Left lobe of liver (tissue), 2 donors: Measurements from ENCODE around the gene TWIST1. TPM values are rescaled to one million over a fixed set of nuclear protein-coding genes. Genes with fewer than 3 reads are reported as not detected.

Source experiments
- ATAC-seq: fragments of 200-7000 bp; cut with Tn5 transposase; one replicate; pipeline ENCODE4 v1.9.1; 2020; ENCODE audit warnings: mild to moderate bottlenecking, moderate library complexity
- DNase-seq: peaks from one replicate; pipeline ENCODE4 v3.0.0-alpha.2; 2020; ENCODE audit warnings: low spot score
- total RNA-seq: library from RNA; stranded (reverse); gene quantifications from one replicate; pipeline ENCODE4 v1.2.1, GENCODE V29; 2021
- donor health status: DM: no; HTN: no; CAD: no; lungs with moderate emphysema.
- donor health status: DM: no; HTN: yes; CAD: no.

The TWIST1 gene
- total RNA-seq, 1 donor from 2014 or later = not detected

GRCh38 chr7:19113855-19114550, 3.4 kb downstream of the TWIST1 start:
- no peak for ATAC-seq
- DNase-seq = no peak

DNA sequence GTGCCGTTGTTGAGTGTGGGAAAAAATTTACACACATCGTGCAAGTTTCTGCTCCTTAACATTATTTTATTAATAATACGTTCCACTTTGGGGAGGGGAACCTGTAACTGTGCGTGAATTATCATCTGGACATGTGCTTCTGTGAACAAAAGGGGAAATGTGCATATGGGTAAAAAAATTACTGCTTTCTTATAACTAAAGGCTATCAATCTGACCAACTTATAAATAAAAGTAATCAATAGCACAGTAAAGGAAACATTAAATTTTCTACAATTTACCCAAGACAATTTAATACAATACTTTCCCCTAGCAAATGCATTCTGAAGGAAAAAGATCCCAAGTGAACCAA, 4.5 kb downstream of the TWIST1 start:
- ATAC-seq (no peak), DNase-seq (no peak)

GRCh38 chr7:19112274-19113001, 5.0 kb downstream of the TWIST1 start:
- no peak for ATAC-seq
- DNase-seq = no peak

DNA sequence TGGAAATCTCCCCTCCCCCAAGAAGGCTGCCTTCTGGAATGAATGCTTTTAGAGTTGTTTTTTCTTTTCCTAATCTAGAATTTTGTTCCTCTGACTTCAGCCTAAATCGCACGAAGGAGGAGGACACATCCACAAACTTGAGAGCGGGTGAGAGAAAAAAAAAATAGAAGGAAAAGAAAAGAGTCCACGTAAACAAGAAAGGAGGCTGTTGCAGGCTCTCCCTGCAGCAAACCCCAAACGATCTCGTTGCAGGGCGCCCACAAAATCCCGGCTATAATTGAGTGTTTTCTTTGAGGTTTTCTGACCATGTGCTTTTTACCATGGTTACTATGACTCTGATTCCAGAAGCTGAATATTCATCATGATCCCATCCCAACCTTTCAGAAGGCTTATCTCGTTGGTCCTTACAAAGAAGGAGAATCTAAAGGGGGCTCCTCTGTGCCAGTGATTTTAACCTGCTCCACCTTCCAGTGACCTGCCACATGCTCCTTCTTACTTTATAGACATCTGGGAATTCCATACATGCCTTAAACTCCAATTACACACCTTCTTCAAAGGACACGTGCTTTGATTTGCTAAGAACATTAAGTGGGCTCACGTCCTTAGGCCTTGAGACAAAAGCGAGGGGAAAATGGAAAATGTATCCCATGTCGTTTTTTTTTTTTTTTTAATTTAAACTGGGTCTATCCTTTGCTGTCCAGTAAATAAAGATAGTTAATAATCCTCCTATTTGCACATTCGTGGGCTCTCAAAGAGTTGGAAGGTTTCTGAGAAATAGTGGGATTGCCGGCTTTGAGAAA, 5.8 kb downstream of the TWIST1 start:
- DNase-seq = no peak
- ATAC-seq = no peak

- ATAC-seq = no peak
- no peak for DNase-seq
These were observed 6.7 kb downstream of the TWIST1 start for GRCh38 chr7:19110776-19111175.

- no peak for DNase-seq
- no peak for ATAC-seq
These were observed 7.3 kb downstream of the TWIST1 start for GRCh38 chr7:19110026-19110730.

GRCh38 chr7:19109000-19109946, 8.2 kb downstream of the TWIST1 start:
- ATAC-seq (no peak), DNase-seq (no peak)

DNA sequence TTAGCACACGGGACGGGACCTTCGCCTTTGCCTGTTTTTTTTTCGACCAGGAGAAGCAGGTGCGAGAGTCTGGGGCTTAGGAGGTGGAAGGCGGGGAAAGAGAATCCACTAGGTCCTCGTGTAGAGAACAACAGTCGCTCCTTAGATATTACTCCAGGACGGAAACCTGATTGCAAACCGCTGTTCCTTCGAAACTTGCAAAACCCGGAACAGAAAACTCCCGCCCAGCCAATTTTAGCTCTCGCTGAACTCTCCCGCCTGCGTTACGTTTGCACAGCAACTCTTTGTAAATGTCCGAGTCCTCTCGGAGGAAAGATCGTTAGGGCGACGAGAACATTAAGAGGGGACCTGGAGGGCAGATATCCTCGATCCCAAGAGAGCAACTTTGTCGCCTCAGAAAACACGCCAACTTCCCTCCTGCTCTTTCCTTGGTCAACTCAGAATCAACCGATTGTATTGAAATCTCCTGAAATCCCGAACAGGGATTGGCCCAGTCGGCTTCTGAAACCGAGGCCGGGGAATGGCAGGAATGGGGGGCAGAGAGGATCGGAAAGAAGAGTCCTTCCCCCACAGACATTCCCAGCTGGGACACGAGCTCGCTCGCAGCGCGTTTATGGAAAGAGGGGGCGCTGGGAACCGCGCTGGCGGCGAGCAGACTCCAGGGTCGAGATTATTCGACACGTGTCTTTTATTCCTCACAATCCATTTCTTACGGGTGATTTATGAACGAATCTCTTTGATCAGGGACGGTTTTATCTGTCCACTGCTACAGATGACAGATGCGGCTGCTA, 9.9 kb downstream of the TWIST1 start:
- no peak for ATAC-seq
- DNase-seq = no peak

GRCh38 chr7:19107081-19107355, 10.4 kb downstream of the TWIST1 start:
- ATAC-seq = no peak
- no peak for DNase-seq

GRCh38 chr7:19106241-19107080, 11.0 kb downstream of the TWIST1 start:
- ATAC-seq = no peak
- no peak for DNase-seq

GRCh38 chr7:19105546-19105945, 11.9 kb downstream of the TWIST1 start:
- DNase-seq (no peak), ATAC-seq (no peak)

- ATAC-seq = no peak
- DNase-seq = no peak
These were observed 12.6 kb downstream of the TWIST1 start for GRCh38 chr7:19104811-19105210.

DNA sequence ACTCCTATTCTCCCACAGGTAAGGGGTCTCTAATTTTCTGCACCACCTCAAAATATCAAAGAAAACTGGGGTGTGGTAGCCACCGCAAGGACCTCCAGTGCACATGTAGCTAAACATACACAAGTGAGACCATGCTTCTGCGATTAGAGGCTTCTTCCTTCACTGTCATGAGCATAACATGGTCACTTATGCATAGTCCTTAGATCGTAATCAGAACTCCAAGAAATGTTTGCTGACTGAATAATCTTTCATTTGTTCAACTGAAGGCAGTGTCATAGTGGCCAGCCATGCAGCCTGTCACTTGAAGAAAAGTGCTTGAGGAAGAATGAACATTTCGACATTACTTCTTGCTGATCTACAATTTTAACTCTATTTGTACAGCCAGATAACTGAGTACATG, 14.6 kb downstream of the TWIST1 start:
- ATAC-seq (no peak), DNase-seq (no peak)

- no peak for ATAC-seq
- DNase-seq = no peak
These were observed 15.5 kb downstream of the TWIST1 start for GRCh38 chr7:19101909-19102308.

DNA sequence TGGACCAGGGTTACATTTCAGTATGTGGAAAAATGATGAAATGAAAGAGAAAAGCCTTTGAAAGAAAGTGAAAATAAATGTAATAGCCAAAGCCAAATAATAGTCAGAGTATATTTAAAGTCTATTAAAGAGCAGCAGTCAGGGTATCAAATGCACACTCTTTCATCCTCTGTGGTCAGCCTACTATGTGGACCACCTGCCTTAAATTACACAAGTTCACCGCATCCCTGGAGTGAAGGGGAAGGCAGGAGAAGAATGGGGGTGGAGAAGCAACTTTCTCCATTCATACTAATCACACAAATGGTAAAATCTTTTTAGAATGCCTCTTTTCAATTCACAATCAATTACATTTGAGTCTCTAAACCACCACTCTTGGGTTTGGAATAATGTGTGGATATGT, 16.0 kb downstream of the TWIST1 start:
- no peak for ATAC-seq
- no peak for DNase-seq

DNA sequence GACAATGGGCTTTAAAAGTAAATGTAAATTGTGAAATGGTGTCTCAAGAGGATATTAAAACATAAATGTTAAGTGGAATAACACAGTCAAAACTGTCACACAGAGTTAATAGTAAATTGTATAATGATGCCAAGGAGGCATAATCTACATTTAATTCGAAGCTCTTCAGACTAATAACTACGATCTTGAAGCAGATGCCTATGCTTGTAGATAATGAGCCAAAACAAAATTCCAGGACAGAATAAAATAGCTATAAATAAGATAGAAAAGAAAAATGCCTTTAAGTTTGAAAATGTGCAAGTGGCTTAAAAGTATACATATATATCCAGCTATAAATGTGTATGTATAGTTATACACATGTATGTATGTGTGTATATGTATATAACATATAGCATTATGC, 17.5 kb downstream of the TWIST1 start:
- no peak for DNase-seq
- no peak for ATAC-seq

DNA sequence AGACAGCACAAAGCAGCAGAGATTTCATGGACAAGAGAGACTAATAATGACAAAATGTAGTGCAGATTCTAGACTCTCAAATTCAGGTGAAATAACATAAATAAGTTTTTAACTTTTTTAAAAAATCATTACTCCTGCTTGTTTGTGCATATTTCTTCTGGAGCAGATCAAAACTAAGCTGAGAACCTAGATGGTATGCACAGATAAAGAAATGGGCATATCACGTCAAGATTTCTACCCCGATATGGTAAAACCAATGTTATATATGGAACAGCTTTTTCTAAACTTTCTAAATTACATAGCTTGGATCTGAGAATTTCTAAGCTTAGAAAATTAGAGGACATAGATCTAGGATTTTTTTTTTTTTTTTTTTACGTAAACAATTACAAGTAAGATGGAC, 18.2 kb downstream of the TWIST1 start:
- ATAC-seq (no peak), DNase-seq (no peak)

DNA sequence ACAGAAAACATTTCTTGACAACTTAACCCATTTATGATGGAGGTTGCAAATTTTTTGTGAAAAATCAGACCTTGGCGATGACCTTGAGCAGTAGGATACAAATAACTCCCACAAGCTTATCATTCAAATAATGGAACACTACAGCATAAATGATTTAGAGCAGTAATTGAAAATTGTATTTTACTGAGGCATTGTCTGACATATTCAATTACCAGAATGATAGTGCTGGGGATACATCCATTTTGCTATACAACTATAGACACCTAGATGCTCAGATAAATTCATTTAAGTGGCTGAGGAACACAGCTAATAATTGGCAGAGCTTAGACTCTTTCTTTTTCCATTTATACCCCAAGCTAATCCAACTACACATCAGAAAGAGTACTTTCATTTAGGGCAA, 18.9 kb downstream of the TWIST1 start:
- no peak for ATAC-seq

More for the DNA sequence above, 18.9 kb downstream of the TWIST1 start:
- no peak for DNase-seq
